HEK293 (cell line): Measurements from ENCODE around the gene ITPKB.

Source experiments
- CTCF ChIP-seq: fragments of 450-650 bp; formaldehyde crosslinking; IDR thresholded peaks from 2 replicates; pipeline ENCODE4 v1.5.1; 2016; ENCODE audit warnings: missing biosample characterization, missing genetic modification characterization
- PATZ1 ChIP-seq: fragments of 450-650 bp; formaldehyde crosslinking; IDR thresholded peaks from 2 replicates; pipeline ENCODE4 v1.5.1; 2016; ENCODE audit warnings: missing biosample characterization, missing genetic modification characterization
- ZNF140 ChIP-seq: fragments of 450-650 bp; formaldehyde crosslinking; IDR thresholded peaks from 2 replicates; pipeline ENCODE4 v1.5.1; 2016; ENCODE audit warnings: missing biosample characterization, missing genetic modification characterization
- ZNF549 ChIP-seq: fragments of 450-650 bp; IDR thresholded peaks from 2 replicates; pipeline ENCODE4 v1.5.1; 2018; ENCODE audit warnings: missing biosample characterization, missing genetic modification characterization, mild to moderate bottlenecking, inconsistent platforms, moderate library complexity

GRCh38 chr1:226710501-226710900 lies 28.6 kb downstream of the ITPKB start:
- TF ChIP-seq ZNF140 (no peak), CTCF (no peak), PATZ1 (tag by site-specific recombination) (no peak), ZNF549 (tag by site-specific recombination) (no peak)
